WTC11 (cell line): ENCODE results near the gene C15orf61. TPM values are rescaled to one million over a fixed set of nuclear protein-coding genes. Genes with fewer than 3 reads are reported as not detected.

Source experiments
- E2F1 ChIP-seq: sonication (generic); formaldehyde crosslinking; IDR thresholded peaks from 2 replicates; pipeline ENCODE4 v1.8.0; 2022; ENCODE audit warnings: mild to moderate bottlenecking, missing genetic modification reagents
- HMGA2 ChIP-seq: fragments of 250-450 bp; sonication (Bioruptor Pico); IDR thresholded peaks from 2 replicates; pipeline ENCODE4 v1.4.0; 2021; ENCODE audit warnings: mild to moderate bottlenecking, moderate library complexity
- HMGXB4 ChIP-seq: sonication (generic); formaldehyde crosslinking; IDR thresholded peaks from 2 replicates; pipeline ENCODE4 v1.8.1; 2023; ENCODE audit warnings: mild to moderate bottlenecking, moderate library complexity, missing genetic modification reagents
- JUN ChIP-seq: sonication (generic); formaldehyde crosslinking; IDR thresholded peaks from 2 replicates; pipeline ENCODE4 v1.8.0; 2023; ENCODE audit warnings: mild to moderate bottlenecking, missing genetic modification reagents
- KAT7 ChIP-seq: sonication (generic); formaldehyde crosslinking; IDR thresholded peaks from 2 replicates; pipeline ENCODE4 v1.8.1; 2023; ENCODE audit warnings: missing genetic modification reagents, mild to moderate bottlenecking, borderline replicate concordance
- MXD4 ChIP-seq: fragments of 250-450 bp; sonication (Bioruptor Pico); IDR thresholded peaks from 2 replicates; pipeline ENCODE4 v1.8.0; 2021; ENCODE audit warnings: mild to moderate bottlenecking, moderate library complexity, borderline replicate concordance
- NFATC4 ChIP-seq: fragments of 250-450 bp; sonication (Bioruptor Pico); IDR thresholded peaks from 2 replicates; pipeline ENCODE4 v1.9.0; 2021; ENCODE audit warnings: mild to moderate bottlenecking
- NR3C1 ChIP-seq: sonication (generic); formaldehyde crosslinking; conservative IDR thresholded peaks from 2 replicates; pipeline ENCODE4 v1.8.1; 2023; ENCODE audit warnings: low read depth, mild to moderate bottlenecking, missing genetic modification reagents
- RELA ChIP-seq: sonication (generic); formaldehyde crosslinking; IDR thresholded peaks from 2 replicates; pipeline ENCODE4 v1.8.1; 2022; ENCODE audit warnings: missing genetic modification reagents, mild to moderate bottlenecking, borderline replicate concordance
- SMAD3 ChIP-seq: sonication (generic); formaldehyde crosslinking; IDR thresholded peaks from 2 replicates; pipeline ENCODE4 v1.8.0; 2022; ENCODE audit warnings: missing genetic modification reagents, mild to moderate bottlenecking, borderline replicate concordance
- TEAD1 ChIP-seq: sonication (generic); formaldehyde crosslinking; IDR thresholded peaks from 2 replicates; pipeline ENCODE4 v1.8.0; 2022; ENCODE audit warnings: mild to moderate bottlenecking, missing genetic modification reagents
- TP53 ChIP-seq: sonication (generic); formaldehyde crosslinking; IDR thresholded peaks from 2 replicates; pipeline ENCODE4 v1.8.1; 2023; ENCODE audit warnings: mild to moderate bottlenecking, missing genetic modification reagents
- USF1 ChIP-seq: sonication (generic); formaldehyde crosslinking; IDR thresholded peaks from 2 replicates; pipeline ENCODE4 v1.8.0; 2022; ENCODE audit warnings: mild to moderate bottlenecking, missing genetic modification reagents
- ZBTB43 ChIP-seq: sonication (generic); formaldehyde crosslinking; IDR thresholded peaks from 2 replicates; pipeline ENCODE4 v1.8.1; 2023; ENCODE audit warnings: mild to moderate bottlenecking, missing genetic modification reagents
- ZNF121 ChIP-seq: sonication (generic); formaldehyde crosslinking; IDR thresholded peaks from 2 replicates; pipeline ENCODE4 v1.8.0; 2023; ENCODE audit warnings: missing genetic modification reagents
- ZNF219 ChIP-seq: sonication (generic); formaldehyde crosslinking; IDR thresholded peaks from 2 replicates; pipeline ENCODE4 v1.8.0; 2023; ENCODE audit warnings: missing genetic modification reagents, mild to moderate bottlenecking, borderline replicate concordance
- ZNF232 ChIP-seq: sonication (generic); formaldehyde crosslinking; IDR thresholded peaks from 2 replicates; pipeline ENCODE4 v1.8.0; 2022; ENCODE audit warnings: mild to moderate bottlenecking, missing genetic modification reagents
- ZNF423 ChIP-seq: fragments of 250-450 bp; sonication (Bioruptor Pico); IDR thresholded peaks from 2 replicates; pipeline ENCODE4 v2.1.2; 2022; ENCODE audit warnings: mild to moderate bottlenecking, moderate library complexity
- total RNA-seq: library from RNA; stranded (reverse); gene quantifications from 3 replicates; pipeline ENCODE4 v1.2.3, GENCODE V29; 2021
- TF ChIP-seq, protein P1 (sequence below): sonication (generic); formaldehyde crosslinking; IDR thresholded peaks from 2 replicates; pipeline ENCODE4 v1.8.1; 2022; ENCODE audit warnings: mild to moderate bottlenecking, missing genetic modification reagents, moderate library complexity, borderline replicate concordance
- TF ChIP-seq, protein P2 (sequence below): sonication (generic); formaldehyde crosslinking; IDR thresholded peaks from 2 replicates; pipeline ENCODE4 v1.8.1; 2022; ENCODE audit warnings: mild to moderate bottlenecking, moderate library complexity, missing genetic modification reagents
- TF ChIP-seq, protein P3 (sequence below): sonication (generic); formaldehyde crosslinking; IDR thresholded peaks from 2 replicates; pipeline ENCODE4 v1.8.1; 2023; ENCODE audit warnings: mild to moderate bottlenecking, missing genetic modification reagents, moderate library complexity
- TF ChIP-seq, protein P4 (sequence below): sonication (generic); formaldehyde crosslinking; IDR thresholded peaks from 2 replicates; pipeline ENCODE4 v1.8.0; 2022; ENCODE audit warnings: mild to moderate bottlenecking, missing genetic modification reagents
- TF ChIP-seq, protein P5 (sequence below): sonication (generic); formaldehyde crosslinking; IDR thresholded peaks from 2 replicates; pipeline ENCODE4 v1.8.1; 2023; ENCODE audit warnings: mild to moderate bottlenecking, missing genetic modification reagents, borderline replicate concordance

Gene C15orf61
- total RNA-seq, 1 experiment from 2014 or later = 3.3 TPM

DNA sequence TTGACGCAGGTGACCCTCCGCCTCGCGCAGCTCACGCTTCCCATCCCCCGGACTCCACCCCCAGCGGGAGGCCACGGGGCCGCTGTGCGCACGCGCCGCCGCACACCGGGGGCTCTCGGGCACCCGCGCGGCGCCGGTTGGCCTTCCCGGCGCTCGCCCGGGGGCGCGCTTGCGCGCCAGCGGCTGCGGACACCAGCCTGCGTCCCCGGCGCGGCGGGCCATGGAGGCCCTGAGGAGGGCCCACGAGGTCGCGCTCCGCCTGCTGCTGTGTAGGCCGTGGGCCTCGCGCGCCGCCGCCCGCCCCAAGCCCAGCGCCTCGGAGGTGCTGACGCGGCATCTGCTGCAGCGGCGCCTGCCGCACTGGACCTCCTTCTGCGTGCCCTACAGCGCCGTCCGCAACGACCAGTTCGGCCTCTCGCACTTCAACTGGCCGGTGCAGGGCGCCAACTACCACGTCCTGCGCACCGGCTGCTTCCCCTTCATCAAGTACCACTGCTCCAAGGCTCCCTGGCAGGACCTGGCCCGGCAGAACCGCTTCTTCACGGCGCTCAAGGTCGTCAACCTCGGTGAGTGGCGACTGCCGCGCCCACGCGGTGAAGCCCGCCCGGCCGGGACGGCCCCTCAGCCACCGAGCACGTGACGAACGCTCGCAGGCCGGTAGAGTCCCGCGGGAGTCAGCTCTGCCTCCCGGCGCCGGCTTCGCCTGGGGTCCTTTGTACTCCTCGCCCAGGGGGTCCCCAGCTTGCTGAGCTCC is at the start of gene C15orf61 (continued):
- TF ChIP-seq HMGA2 (CRISPR knock-in tag) (no peak), KAT7 (CRISPR knock-in tag) (peak; percentile 85; the same call in 1 of the 2 replicates), ZNF121 (peak; percentile 69; the same call in 1 of the 2 replicates), SMAD3 (CRISPR knock-in tag) (peak; percentile 47; the same call in 1 of the 2 replicates), ZNF219 (CRISPR knock-in tag) (peak; percentile 89), NR3C1 (CRISPR knock-in tag) (0 out of 2 replicates have a peak, but pooled peaks have one; percentile 16), E2F1 (CRISPR knock-in tag) (peak; percentile 72), RELA (peak; percentile 82; the same call in 1 of the 2 replicates), ZNF232 (CRISPR knock-in tag) (peak; percentile 78; the same call in 1 of the 2 replicates), MXD4 (CRISPR knock-in tag) (no peak), TP53 (CRISPR knock-in tag) (peak; percentile 94), NFATC4 (no peak), JUN (peak; percentile 86), ZNF423 (CRISPR knock-in tag) (peak; percentile 96), TEAD1 (peak; percentile 74; the same call in 1 of the 2 replicates), ZBTB43 (CRISPR knock-in tag) (peak; percentile 18; the same call in 1 of the 2 replicates), HMGXB4 (CRISPR knock-in tag) (peak; percentile 61; the same call in 1 of the 2 replicates), USF1 (CRISPR knock-in tag) (peak; percentile 94)
- TF ChIP-seq, protein P1, sequence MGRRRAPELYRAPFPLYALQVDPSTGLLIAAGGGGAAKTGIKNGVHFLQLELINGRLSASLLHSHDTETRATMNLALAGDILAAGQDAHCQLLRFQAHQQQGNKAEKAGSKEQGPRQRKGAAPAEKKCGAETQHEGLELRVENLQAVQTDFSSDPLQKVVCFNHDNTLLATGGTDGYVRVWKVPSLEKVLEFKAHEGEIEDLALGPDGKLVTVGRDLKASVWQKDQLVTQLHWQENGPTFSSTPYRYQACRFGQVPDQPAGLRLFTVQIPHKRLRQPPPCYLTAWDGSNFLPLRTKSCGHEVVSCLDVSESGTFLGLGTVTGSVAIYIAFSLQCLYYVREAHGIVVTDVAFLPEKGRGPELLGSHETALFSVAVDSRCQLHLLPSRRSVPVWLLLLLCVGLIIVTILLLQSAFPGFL (CRISPR knock-in tag) = peak; percentile 88; the same call in 1 of the 2 replicates
- TF ChIP-seq, protein P2, sequence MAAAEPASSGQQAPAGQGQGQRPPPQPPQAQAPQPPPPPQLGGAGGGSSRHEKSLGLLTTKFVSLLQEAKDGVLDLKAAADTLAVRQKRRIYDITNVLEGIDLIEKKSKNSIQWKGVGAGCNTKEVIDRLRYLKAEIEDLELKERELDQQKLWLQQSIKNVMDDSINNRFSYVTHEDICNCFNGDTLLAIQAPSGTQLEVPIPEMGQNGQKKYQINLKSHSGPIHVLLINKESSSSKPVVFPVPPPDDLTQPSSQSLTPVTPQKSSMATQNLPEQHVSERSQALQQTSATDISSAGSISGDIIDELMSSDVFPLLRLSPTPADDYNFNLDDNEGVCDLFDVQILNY (CRISPR knock-in tag) = 0 out of 2 replicates have a peak, but pooled peaks have one; percentile 43
- TF ChIP-seq, protein P3, sequence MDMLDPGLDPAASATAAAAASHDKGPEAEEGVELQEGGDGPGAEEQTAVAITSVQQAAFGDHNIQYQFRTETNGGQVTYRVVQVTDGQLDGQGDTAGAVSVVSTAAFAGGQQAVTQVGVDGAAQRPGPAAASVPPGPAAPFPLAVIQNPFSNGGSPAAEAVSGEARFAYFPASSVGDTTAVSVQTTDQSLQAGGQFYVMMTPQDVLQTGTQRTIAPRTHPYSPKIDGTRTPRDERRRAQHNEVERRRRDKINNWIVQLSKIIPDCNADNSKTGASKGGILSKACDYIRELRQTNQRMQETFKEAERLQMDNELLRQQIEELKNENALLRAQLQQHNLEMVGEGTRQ (CRISPR knock-in tag) = peak; percentile 91
- TF ChIP-seq, protein P4, sequence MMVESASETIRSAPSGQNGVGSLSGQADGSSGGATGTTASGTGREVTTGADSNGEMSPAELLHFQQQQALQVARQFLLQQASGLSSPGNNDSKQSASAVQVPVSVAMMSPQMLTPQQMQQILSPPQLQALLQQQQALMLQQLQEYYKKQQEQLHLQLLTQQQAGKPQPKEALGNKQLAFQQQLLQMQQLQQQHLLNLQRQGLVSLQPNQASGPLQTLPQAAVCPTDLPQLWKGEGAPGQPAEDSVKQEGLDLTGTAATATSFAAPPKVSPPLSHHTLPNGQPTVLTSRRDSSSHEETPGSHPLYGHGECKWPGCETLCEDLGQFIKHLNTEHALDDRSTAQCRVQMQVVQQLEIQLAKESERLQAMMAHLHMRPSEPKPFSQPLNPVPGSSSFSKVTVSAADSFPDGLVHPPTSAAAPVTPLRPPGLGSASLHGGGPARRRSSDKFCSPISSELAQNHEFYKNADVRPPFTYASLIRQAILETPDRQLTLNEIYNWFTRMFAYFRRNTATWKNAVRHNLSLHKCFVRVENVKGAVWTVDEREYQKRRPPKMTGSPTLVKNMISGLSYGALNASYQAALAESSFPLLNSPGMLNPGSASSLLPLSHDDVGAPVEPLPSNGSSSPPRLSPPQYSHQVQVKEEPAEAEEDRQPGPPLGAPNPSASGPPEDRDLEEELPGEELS = peak; percentile 60; the same call in 1 of the 2 replicates
- TF ChIP-seq, protein P5, sequence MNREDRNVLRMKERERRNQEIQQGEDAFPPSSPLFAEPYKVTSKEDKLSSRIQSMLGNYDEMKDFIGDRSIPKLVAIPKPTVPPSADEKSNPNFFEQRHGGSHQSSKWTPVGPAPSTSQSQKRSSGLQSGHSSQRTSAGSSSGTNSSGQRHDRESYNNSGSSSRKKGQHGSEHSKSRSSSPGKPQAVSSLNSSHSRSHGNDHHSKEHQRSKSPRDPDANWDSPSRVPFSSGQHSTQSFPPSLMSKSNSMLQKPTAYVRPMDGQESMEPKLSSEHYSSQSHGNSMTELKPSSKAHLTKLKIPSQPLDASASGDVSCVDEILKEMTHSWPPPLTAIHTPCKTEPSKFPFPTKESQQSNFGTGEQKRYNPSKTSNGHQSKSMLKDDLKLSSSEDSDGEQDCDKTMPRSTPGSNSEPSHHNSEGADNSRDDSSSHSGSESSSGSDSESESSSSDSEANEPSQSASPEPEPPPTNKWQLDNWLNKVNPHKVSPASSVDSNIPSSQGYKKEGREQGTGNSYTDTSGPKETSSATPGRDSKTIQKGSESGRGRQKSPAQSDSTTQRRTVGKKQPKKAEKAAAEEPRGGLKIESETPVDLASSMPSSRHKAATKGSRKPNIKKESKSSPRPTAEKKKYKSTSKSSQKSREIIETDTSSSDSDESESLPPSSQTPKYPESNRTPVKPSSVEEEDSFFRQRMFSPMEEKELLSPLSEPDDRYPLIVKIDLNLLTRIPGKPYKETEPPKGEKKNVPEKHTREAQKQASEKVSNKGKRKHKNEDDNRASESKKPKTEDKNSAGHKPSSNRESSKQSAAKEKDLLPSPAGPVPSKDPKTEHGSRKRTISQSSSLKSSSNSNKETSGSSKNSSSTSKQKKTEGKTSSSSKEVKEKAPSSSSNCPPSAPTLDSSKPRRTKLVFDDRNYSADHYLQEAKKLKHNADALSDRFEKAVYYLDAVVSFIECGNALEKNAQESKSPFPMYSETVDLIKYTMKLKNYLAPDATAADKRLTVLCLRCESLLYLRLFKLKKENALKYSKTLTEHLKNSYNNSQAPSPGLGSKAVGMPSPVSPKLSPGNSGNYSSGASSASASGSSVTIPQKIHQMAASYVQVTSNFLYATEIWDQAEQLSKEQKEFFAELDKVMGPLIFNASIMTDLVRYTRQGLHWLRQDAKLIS (CRISPR knock-in tag) = no peak; the same call in 1 of the 2 replicates
